Epithelial cell of esophagus (primary cell): ENCODE data around the gene KLHL26.
A peak's percentile ranks its signal among the peaks of the same experiment; 100 is the strongest.

Source experiments
- DNase-seq: peaks from one replicate; pipeline ENCODE4 v3.0.0; 2010; ENCODE audit warnings: low read depth
- H3K4me3 ChIP-seq: 2 replicates; pipeline ENCODE4 v1.5.1; 2011; ENCODE audit warnings: mild to moderate bottlenecking, low read length, control low read depth
- TF ChIP-seq, protein P1 (sequence below): IDR thresholded peaks from 2 replicates; pipeline ENCODE4 v1.5.1; 2011; ENCODE audit warnings: low read depth, mild to moderate bottlenecking, low read length, control low read depth, inconsistent platforms; ENCODE audit not compliant: insufficient read depth; ENCODE audit errors: missing control alignments

Gene KLHL26

DNA sequence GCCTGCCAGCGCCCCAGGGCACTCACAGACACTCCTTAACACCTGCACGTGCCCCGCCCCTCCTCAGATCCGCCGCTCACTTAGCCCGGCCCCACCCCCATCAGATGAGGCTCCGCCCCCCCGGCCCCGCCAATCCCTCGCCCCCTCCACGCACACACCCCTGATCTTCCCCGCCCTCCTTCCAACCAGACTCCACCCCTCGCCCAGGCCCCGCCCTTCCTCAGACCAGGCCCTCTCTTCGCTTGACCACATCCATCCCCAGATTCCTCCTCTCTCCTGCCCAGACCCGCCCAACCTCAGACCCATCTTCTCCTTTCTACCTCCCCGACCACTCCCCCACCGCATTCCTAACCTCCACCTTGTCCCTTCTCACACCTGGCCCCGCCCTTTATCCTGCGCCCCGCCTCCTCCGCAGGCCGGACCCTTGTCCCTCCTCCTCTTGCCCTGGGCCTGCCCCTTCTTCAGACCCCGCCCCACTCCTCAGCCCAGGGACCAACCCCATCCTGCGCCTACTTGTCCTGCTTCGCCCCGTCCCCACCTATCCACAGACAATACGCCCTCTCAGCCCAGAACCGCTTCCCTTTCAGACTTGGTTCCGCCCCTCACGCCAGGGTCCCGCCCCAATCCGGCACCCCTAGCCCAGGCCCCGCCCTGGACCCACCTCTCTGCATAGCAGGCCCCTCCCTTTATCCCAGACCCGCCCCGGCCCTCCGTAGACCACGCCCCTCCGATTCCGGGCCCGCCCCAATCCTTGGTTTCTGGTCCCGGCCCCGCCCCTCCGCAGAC, 452 bp upstream of the KLHL26 start:
- TF ChIP-seq, protein P1, sequence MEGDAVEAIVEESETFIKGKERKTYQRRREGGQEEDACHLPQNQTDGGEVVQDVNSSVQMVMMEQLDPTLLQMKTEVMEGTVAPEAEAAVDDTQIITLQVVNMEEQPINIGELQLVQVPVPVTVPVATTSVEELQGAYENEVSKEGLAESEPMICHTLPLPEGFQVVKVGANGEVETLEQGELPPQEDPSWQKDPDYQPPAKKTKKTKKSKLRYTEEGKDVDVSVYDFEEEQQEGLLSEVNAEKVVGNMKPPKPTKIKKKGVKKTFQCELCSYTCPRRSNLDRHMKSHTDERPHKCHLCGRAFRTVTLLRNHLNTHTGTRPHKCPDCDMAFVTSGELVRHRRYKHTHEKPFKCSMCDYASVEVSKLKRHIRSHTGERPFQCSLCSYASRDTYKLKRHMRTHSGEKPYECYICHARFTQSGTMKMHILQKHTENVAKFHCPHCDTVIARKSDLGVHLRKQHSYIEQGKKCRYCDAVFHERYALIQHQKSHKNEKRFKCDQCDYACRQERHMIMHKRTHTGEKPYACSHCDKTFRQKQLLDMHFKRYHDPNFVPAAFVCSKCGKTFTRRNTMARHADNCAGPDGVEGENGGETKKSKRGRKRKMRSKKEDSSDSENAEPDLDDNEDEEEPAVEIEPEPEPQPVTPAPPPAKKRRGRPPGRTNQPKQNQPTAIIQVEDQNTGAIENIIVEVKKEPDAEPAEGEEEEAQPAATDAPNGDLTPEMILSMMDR = no peak
- DNase-seq = peak; percentile 99
- peak overlapping the region; percentile 39 for H3K4me3 ChIP-seq

DNA sequence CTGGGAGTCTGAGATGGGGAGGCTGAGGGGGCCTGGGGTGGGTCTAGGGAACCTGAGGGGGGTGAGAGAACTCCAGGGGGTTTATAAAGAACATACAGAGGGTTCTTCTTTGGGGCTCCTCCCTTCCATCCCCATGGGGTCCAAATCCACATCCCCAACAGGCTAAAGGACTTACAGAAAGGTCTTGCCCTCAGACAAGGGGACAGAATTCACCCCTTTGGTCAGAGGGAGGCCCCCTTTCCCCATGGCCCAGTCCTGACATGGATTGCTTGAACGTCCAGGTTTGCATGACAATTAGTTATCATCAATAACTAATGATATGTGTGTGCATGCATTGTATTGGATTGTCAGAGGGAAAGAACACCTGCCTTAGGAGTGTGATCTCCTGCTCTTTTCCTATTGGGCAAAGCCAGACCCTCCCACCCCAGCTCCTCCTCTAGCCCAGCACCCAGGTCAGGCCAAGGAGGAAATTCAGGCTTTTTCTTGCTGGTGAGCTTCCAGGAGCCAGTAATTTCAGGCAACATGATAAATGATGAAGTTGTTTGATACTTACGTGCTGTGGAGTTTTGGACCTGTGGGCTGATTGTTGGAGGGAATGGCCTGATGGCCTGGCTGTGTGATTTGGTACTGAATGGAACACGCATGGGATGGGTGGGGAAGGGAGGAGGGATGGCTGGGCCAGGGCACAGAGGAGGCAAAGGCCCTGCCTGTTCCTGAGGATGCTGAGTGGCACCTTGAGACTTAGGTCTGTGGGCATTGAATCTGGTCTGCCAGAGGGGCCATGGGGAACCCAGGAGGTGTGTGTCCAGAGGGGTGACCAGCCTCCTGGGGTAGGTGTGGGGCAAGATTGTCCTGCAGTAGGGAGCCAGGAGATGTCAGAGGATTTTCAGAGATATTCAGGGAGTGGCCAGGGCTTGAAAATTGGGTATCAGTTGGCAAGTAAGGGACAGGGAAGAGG, 1.1 kb downstream of the KLHL26 start:
- peak overlapping the region; percentile 56 for H3K4me3 ChIP-seq
- DNase-seq = peak; percentile 55
- TF ChIP-seq, protein P1 = no peak

DNA sequence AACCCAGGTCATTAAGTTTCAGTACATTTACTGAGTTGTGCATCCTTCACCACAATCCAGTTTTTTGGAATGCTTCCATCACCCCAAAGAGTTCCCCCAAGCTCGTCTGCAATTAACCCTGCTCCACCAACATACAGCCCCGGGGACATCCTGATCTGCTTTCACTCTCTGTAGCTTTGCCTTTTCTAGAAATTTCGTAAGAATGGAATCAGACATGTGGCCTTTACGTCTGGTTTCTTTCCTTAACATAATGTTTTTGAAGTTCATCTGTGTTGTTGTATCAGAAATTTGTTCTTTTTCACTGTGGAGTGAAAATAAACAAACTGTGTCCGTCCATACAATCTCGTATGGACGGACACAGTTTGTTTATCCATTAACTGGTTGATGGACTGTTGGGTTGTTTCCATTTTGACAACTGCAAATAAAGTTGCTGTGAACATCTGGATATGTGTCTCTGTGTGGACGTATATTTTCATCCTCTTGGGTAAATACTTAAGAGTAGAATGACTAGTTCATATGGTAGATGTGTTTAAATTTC, 2.9 kb downstream of the KLHL26 start:
- TF ChIP-seq, protein P1 = no peak
- no peak for DNase-seq

DNA sequence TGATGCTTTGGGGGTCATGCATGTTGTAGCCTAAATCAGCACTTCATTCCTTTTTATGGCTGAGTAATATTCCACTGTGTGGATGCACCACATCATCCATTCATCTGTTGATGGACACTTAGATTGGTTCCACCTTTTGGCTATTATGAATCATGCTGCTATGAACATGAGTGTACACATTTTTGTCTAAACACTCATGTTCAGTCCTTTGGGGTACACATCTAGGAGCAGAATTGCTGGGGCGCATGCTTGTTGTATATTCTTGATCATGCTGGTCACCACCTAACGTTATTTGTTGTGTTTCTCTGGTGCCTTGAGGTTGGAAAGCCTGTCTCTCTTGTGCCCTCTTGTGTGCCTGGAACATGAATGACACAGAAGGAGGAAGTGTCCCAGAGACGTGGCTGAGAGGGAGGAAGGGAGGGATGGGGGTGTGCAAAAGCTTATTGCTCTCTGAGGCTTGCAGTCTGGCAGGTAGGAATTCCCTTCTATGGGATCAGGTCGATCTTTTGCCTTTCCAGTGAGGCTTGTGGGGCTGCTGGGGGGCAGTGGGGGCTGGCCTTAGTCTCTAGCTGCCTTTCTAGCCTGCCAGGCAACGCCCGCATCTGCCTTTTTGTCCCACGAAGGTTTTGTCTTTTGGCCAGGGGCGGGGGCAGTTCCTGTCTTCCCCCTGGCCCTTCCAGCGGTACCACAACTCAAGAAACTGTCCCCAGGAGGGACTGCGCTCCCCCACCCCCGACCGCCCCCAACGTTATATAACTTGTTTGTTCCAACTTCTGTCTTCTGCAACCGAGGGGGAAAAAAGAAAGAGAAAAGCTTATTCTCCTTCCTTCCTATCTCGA, 7.6 kb downstream of the KLHL26 start:
- no peak overlapping the region for H3K4me3 ChIP-seq
- peak; percentile 41 for DNase-seq
- TF ChIP-seq, protein P1 = no peak

More for the DNA sequence above, 2.9 kb downstream of the KLHL26 start:
- H3K4me3 ChIP-seq = no peak overlapping the region

DNA sequence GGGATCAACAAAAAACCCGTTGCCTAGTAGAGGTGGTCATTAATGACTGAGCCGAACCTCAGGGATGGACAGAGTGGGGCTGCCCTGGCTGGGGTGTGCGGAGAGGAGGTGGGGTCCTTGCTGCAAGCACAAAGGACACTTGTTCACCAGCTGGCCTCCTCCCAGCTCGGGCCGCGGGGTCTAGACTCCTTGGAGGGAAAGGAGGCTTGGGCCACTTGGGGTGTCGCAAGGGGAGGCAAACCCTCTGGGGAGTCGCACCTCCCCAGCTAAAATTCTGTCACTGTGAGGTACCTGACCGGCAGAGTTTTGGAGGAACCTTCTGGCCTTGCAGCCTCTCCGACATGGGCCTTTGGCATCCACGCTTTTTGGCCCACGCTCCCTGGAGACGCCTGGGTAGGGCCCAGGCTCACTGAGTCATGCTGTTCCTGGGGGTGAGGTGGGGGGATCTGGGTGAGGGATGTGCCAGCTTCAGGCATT, 8.2 kb downstream of the KLHL26 start:
- no peak for DNase-seq
- H3K4me3 ChIP-seq = no peak overlapping the region
- TF ChIP-seq, protein P1 = no peak
